Left ventricle myocardium superior (tissue), 1 donor: ENCODE measurements around the gene HSD17B14. TPM values are rescaled to one million over a fixed set of nuclear protein-coding genes. Genes with fewer than 3 reads are reported as not detected.
"Not testable (repeated sequence)": the region's sequence is repeated elsewhere in the genome, so short reads cannot be mapped to it uniquely, and the experiment has no call there.

ENCODE experiments used
- ATAC-seq: fragments of 200-7000 bp; cut with Tn5 transposase; one replicate; pipeline ENCODE4 v1.9.1; 2020; ENCODE audit warnings: mild to moderate bottlenecking, moderate library complexity
- DNase-seq: peaks from one replicate; pipeline ENCODE4 v3.0.0-alpha.2; 2020
- intact Hi-C: fragments of 100-400 bp; cut with micrococcal nuclease; formaldehyde crosslinking; loops from one replicate; pipeline ENCODE4 v1.11.0; 2022
- total RNA-seq: library from RNA; stranded (reverse); fragmentation: NEBNext Ultra II Directional; extraction: Animal tissue kit (Norgen Biotek cat#: 25700); gene quantifications from one replicate; pipeline ENCODE4 v1.2.1, GENCODE V29; 2021
- donor health status: DM: no; HTN: yes; CAD: no; lungs with severe emphysema.

Gene HSD17B14
- total RNA-seq, 1 donor from 2014 or later: 1.2 TPM

DNA sequence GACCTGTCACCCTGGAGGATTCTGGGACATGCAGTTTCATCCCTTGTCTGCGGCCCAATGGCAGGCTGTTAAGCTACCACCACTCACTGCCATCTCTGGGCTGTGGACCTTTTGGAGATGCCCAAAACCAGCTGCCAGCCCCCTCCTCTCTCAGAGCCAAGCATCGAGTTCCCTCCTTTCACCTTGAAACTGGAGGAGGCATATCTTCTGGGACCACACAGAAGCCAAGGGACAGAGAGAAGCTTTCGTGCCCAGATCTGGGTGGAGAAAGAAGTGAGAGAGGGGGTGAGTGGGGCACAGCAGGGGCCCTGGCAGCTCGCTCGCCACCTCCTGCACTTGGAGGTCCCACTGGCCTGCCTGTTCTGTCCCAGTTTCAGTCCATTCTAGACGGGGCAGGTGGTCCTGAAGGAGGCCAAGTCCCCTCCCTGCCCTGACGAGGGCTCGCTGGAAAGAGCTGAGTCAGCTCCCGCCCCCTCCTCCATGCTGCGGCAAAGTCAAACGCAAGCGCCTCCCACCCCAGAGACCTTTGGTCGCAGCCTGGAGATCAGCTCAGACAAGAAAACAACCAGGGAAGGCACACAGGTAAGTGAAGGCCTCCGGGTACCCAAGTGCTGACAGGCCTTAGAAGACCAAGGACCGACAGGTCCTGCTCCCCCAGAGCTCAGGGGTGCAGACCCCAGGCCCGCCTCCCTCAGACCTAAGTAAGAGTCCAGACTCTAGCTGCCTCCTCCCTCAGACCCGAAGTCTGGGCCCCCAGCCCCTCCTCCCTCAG lies 29.3 kb downstream of the HSD17B14 start:
- intact Hi-C loops: no loop called here
- no peak for DNase-seq
- ATAC-seq: no peak

DNA sequence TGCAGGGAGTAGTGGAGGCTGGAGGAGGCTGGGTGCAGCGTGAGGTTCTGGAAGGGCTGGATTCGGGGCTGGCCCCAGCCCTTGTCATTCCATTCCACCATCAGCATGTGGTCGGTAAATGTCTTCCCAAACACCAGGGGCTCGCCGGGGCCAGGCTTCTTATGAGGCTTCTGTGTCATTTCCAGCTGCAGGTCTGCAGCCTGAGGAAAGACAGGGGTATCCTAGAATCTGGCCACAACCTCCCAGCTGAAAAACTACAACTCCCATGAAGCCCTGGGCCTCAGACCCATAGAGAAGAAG lies 29.8 kb downstream of the HSD17B14 start:
- DNase-seq (no peak), ATAC-seq (no peak)
- intact Hi-C loops: no loop called here

DNA sequence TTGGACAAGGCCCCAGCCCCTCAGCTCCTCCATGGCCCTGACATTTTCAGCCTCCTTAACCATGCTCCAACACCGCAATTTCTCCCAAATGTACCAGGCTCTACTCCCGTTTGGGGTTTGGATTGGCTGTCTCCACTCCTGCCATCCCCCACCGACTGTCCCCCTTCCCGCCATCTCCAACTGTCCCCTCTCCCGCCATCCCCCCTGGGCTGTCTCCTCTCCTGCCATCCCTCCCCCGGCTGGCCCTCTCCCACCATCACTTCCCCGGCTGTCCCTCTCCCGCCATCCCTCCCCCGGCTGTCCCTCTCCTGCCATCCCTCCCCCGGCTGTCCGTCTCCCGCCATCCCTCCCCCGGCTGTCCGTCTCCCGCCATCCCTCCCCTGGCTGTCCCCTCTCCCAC lies 30.8 kb downstream of the HSD17B14 start:
- DNase-seq: no peak
- intact Hi-C loops: no loop called here
- no peak for ATAC-seq

DNA sequence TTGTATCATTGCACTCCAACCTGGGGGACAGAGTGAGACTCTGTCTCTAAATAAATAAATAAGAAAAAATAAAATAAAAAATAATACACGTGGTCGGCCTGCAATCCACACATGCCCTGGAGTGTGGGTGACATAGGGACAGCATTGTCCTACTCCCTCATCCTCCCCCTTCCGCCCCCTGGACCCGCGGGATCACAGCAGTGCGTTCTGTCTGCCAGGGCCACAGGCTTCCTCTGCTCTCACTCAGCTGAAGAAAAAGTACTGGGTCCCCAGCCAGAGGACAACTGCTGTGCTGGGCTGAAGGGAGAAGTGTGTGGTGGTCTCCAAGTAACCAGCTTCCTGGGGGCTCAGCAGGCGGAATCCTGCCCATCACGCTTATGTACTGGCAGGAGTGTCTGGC lies 31.8 kb downstream of the HSD17B14 start:
- no peak for ATAC-seq

DNA sequence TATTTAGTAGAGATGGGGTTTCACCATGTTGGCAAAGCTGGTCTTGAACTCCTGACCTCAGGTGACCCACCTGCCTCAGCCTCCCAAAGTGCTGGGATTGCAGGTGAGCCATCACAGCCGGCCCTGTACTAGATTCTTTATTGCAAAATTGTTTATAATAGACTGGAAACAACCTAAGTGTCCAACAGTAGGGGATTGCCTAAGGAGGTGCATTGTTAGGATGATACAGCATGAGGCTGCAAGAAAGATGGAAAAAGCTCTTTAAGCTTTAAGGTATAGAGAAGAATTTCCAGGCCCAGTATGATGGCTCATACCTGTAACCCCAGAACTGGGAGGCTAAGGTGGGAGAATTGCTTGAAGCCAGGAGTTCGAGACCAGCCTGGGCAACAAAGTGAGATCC lies 33.7 kb downstream of the HSD17B14 start:
- DNase-seq: no peak
- intact Hi-C loops: no loop called here
- no peak for ATAC-seq

More for the DNA sequence above, 31.8 kb downstream of the HSD17B14 start:
- DNase-seq: no peak
- intact Hi-C loops: no loop called here

DNA sequence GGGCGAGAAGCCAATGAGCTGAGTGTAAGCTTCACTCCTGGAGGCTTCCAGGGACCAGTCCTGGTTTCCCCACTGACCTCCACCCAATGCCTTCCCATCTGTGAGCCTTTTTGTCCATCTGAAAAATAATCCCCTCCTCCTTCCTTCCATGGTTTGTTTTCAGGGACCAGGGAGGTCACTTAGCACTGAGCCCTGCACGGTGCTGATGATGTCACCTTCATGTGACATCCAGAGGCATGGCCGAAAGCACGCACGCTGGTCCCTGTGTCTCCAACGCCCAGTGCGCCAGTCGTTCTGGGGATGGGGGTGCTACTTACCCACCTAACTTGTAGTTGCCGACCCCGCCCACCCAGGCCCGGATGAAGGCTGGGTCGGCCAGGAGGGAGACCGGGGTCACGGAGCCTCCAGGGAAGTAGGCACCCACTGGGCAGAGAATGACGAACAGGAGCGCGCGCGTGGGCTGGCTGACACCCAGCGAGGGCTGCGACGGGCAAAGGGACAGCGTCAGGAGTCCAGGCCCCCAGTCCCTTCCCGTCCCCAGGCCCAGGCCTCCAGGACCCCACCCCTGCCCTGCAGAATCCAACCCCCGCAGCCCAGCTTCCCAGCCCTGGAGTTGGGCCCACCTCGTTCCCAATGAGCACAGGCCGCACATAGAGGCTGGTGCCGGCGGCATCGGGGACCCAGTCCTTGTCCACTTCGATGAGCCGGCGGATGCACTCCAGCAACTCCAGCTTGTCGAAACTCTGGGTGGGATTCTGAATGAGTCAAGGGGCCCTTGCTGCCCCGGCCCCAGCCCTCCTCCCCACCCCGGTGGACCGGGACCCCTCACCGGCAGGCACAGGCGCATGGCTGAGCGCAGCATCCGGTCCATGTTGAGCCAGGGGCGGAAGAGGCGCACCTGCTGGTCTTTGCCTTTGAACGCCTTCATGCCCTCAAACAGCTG lies 36.7 kb downstream of the HSD17B14 start:
- DNase-seq (no peak), ATAC-seq (no peak)
- intact Hi-C loops: no loop called here

DNA sequence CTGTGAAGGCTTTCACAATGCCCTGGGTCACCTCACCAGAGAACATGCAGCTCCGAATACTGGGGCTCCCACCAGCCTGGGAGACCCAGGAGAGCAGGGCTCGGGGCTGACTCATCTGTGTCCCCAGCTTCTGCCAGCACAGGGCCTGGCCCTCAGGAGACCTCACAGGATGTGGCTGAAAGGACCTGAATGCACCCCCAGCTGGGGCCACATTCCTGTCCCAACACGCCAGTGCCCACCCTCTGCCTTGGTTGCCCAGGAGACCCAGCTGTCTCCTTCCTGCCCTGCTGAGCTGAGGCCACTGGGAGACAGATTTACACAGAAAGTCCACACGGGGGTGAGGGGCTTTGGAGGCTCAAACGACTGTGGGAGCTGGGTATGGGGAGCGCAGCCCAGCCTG lies 37.4 kb downstream of the HSD17B14 start:
- DNase-seq: no peak
- intact Hi-C loops: no loop called here
- no peak for ATAC-seq

DNA sequence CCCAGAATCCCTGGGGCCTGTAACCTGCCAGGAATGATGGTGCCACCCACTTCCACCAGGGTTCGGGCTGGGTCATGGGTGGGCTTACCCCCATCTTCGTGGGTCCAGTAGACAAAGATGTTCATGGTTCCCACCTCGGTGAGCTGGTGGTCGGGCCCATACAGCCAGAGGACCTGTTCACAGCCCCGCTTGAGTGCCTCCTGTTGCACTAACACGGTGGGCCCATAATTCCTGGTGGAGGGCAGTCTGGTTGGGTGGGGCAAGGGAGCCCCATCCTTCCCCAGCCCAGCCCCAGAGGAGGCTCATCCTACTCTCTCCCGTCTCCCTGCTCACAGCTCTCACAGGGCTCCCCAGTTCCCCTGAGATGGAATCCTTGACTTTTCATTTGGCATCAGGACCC lies 39.2 kb downstream of the HSD17B14 start:
- intact Hi-C loops: no loop called here
- DNase-seq (no peak), ATAC-seq (no peak)

DNA sequence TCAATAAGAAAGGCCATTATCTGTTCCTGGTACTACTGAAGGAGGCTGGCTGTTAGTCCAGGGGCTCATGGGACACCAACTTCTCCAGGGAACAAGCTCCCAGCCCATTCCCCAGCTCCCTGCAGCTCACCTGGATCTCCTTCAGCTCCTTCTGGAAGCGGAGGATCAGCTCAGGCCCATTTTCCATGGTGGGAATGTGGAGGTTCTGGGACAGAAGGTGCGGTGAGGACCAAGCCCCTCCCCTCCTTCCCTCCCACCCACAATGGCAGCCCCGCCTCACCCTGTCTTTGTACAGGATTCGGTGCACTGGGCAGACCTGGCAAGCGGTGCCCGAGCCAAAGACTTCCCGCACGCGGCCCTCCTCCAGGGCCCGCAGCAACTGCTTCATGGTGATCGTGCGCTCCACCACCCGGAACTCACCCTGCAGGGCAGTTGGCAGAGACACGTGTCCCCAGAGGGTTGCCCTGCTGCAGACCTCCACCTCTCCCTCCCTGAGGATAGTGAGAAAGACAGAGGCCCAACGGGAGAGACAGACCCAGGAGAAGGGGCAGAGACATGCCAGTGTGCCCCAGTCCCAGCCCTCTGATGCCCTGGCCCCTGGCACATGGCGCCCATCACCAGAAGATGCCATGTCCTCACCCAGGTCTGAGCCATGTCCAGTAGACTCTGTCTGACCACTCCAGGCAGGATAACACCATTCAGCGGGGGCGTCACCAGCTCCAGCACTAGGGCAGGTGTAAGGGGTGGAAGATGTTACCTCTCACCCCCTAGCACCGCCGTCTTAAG lies 39.8 kb downstream of the HSD17B14 start:
- intact Hi-C loops: no loop called here
- no peak for DNase-seq
- no peak for ATAC-seq

DNA sequence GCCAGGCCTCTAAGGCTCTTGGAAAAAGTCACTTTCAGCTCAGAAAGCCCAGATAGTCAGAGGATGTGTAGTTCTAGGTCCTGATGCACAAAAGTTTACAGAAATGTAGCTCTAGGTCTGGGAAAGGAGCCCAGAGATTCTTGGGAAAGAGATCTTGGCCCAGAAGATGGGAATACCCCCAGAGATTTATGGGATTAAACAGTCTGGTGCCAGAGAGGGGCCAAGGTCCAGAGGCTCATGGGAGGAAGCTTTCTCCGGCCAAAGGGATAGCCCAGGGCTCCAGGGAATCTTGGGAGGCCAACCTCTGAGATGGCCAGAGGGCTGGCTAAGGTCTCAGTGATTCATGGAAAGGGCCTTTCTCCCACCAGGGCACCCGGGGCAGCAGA lies 40.6 kb downstream of the HSD17B14 start:
- ATAC-seq: peak; percentile 56
- DNase-seq: peak; percentile 51
- intact Hi-C loops: loop anchor here (2.0 kb wide), 1 partner anchor 39 kb away; no protein-coding TSS in a partner anchor

DNA sequence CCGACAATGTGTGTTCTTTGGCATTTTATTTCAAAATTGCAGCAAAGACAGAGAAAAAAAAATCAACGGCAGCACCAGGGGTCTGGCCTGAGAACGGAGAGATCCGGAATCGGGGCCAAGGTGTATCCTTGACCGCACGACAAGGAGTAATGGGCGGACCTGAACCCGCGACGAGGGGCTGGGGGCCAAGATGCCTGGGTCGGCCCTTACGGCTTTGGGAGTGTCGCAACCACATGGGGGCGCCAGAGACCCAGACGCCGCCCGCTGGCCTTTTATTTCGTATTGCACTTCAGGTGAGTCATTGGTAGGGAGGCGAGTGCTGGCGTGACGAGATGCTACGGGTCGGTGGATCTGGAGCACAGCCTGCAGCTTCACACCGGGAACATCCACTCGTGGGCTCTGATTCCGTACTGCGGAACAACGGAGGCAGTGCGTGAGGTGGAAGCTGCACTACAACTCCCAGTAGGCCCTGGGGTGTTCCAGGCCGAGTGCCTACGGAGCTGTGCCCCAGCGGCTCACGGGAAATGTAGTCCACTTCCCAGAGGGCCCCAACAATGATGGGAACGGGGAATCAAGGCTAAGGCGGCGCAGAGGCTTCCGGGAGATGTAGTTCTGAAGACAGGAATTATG lies 41.1 kb downstream of the HSD17B14 start:
- intact Hi-C loops: loop anchor here (2.0 kb wide), 1 partner anchor 40 kb away; no protein-coding TSS in a partner anchor
- DNase-seq: peak; percentile 93
- peak; percentile 99 for ATAC-seq

DNA sequence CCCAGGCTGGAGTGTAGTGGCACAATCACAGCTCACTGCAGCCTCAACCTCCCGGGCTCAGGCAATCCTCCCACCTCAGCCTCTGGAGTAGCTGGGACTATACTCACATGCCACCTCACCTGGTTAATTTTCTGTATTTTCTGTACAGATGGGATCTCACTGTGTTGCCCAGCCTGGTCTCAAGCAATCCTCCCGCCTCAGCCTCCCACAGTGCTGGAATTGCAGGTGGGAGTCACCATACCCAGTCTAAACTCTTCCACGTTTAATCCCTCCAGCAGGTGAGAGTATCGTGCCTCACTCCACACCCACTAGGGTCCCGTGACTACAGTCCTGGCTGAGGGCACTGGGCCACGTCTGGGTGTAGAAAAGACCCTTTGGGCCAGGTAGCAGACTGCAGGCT lies 42.0 kb downstream of the HSD17B14 start:
- DNase-seq (no peak), ATAC-seq (no peak)
- intact Hi-C loops: loop anchor here (2.0 kb wide), 1 partner anchor 41 kb away; no protein-coding TSS in a partner anchor

DNA sequence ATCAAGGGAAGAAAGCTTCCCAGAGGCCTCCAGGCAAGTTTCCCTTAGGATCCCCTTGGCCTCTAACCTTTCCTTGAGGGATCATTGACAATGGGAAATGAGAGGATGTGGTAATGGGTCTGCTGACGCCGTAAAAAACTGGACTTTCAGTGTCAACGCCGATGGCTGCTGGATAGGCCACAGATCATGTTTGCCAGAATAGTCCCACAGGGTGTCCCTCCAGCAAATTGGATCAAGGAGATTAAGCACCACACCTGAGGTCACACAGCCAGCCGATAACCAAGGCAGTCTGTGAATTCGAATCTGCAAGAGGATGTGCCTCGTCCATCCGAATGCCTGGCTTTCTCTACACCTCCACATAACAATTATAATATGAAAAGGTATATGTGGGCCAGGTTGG lies 43.0 kb downstream of the HSD17B14 start:
- ATAC-seq (no peak), DNase-seq (no peak)
- intact Hi-C loops: no loop called here

DNA sequence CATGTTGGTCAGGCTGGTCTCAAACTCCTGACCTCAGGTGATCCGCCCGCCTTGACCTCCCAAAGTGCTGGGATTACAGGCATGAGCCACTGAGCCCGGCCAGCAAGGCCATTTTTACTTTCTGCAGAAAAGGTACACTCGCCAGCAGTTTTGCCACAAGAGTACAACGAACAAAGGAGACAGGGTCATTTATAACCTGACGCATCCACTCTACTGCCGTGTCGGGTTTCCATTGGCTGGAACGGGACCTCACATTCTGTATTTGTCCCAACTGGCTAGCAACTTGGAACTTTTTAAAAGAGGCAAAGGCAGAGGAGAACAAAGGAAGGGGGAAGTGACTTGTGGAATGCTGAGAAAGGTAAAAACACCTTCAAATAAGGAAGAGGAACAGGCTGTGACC lies 49.0 kb downstream of the HSD17B14 start:
- intact Hi-C loops: loop anchor here (5.0 kb wide), 1 partner anchor 55 kb away; no protein-coding TSS in a partner anchor
- not testable (repeated sequence) for DNase-seq, ATAC-seq

DNA sequence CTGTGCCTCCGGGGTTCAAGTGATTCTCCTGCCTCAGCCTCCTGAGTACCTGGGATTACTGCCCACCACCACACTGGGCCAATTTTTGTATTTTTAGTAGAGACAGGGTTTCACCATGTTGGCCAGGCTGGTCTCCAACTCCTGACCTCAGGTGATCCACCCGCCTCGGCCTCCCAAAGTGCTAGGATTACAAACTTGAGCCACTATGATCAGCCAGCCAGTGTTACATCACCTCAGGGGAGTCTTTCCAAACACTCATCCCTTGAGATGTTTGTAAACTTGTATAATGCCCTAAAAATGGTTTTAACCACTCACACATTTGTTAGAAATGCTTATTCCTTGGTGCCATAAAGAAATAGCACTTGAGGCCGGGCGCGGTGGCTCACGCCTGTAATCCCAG lies 49.9 kb downstream of the HSD17B14 start:
- intact Hi-C loops: loop anchor here (5.0 kb wide), 1 partner anchor 56 kb away; no protein-coding TSS in a partner anchor
- not testable (repeated sequence) for DNase-seq, ATAC-seq

DNA sequence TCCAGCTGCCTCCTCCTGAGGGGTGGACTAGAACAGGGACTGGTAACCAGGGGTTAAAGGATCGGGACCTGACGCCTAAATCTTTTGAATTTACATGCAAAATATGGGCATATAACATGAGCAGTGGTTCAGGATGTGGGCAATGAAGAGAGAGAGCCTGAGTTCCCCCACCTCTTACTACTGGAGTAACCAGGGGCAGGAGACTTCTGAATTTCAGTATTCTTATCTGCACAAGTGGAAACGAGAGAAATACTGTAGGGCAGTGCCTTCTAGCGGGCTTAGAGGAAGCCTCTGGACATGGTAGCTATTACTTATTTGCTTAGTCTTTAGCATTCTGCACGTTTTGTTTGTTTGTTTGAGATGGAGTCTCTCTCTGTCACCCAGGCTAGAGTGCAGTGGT lies 51.8 kb downstream of the HSD17B14 start:
- no peak for DNase-seq
- intact Hi-C loops: no loop called here
- ATAC-seq: no peak

DNA sequence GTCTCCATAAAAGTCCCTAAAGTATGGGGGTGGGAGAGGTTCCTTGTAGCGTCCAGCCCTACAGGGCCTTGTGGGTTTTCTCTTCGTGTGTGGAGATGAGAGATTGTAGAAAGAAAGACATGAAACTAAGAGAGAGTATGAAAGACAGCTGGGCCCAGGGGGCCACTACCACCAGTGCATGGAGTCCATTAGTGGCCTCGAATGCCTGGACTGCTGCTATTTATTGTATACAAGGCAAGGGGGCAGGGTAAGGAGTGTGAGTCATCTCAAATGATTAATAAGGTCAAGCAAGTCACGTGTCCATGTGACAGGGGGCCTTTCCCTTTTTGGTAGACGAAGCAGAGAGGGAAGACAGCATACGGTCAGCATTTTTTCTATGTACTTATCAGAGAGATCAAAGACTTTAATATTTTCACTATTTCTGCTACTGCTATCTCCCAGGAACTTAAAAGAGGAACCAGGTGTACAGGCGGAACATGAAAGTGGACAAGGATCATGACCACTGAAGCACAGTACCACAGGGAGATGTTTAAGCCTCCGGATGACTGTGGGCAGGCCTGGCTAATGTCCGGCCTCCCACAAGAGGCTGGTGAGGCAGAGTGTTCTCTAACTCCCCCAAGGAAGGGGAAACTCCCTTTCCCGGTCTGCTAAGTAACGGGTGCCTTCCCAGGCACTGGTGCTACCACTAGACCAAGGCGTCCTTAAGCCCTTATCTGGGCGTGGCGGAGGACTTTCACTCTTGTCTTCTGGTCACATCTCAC lies 55.5 kb downstream of the HSD17B14 start:
- ATAC-seq (no peak), DNase-seq (no peak)
- intact Hi-C loops: no loop called here

DNA sequence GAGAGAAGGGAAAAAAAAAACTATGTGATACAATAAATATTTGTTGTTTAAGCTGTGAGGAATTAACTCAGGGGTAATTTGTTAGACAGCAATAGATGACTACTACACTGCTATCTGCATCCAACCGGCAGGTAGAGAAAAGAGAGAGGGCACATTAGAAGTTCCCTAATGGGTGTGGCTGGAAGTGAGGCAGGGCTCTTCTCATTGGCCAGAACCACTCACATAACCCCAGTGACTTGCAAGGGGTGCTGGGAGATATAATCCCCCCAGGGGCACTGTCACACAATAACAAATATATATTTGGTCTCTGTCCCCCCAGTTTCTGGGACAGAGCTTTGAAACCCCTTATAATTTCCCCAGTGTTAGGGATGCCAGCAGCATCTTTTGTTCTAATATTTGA lies 56.7 kb downstream of the HSD17B14 start:
- no peak for ATAC-seq
- no peak for DNase-seq
- intact Hi-C loops: no loop called here
